ENCODE data around the gene RNF145.
"Not testable (repeated sequence)": the region's sequence is repeated elsewhere in the genome, so short reads cannot be mapped to it uniquely, and the experiment has no call there.

RNF145 gene

GRCh38 chr5:159190170-159190569, 19.2 kb downstream of the RNF145 start:
- DNase-seq (ENCODE audit: low spot score): no peak

GRCh38 chr5:159189310-159189709, 20.0 kb downstream of the RNF145 start:
- DNase-seq (ENCODE audit: low spot score): no peak

GRCh38 chr5:159187719-159188118, 21.6 kb downstream of the RNF145 start:
- no peak for DNase-seq (ENCODE audit: low spot score)

- no peak for DNase-seq (ENCODE audit: low spot score)
Observed at GRCh38 chr5:159186319-159186718, 23.0 kb downstream of the RNF145 start.

GRCh38 chr5:159185773-159186172, 23.6 kb downstream of the RNF145 start:
- no peak for DNase-seq (ENCODE audit: low spot score)

GRCh38 chr5:159184858-159185381, 24.4 kb downstream of the RNF145 start:
- no peak for DNase-seq (ENCODE audit: low spot score)

- no peak for DNase-seq (ENCODE audit: low spot score)
Observed at GRCh38 chr5:159184236-159184635, 25.1 kb downstream of the RNF145 start.

GRCh38 chr5:159183247-159183646, 26.1 kb downstream of the RNF145 start:
- no peak for DNase-seq (ENCODE audit: low spot score)

- no peak for DNase-seq (ENCODE audit: low spot score)
Observed at GRCh38 chr5:159182691-159183090, 26.7 kb downstream of the RNF145 start.

- no peak for DNase-seq (ENCODE audit: low spot score)
Observed at GRCh38 chr5:159181651-159182050, 27.7 kb downstream of the RNF145 start.

- DNase-seq (ENCODE audit: low spot score): no peak
Observed at GRCh38 chr5:159181152-159181551, 28.2 kb downstream of the RNF145 start.

- DNase-seq (ENCODE audit: low spot score): no peak
Observed at GRCh38 chr5:159179529-159180305, 29.6 kb downstream of the RNF145 start.

GRCh38 chr5:159178978-159179377, 30.4 kb downstream of the RNF145 start:
- no peak for DNase-seq (ENCODE audit: low spot score)

GRCh38 chr5:159175547-159175946, 33.8 kb downstream of the RNF145 start:
- DNase-seq (ENCODE audit: low spot score): no peak

GRCh38 chr5:159174511-159175168, 34.7 kb downstream of the RNF145 start:
- DNase-seq (ENCODE audit: low spot score): no peak

- no peak for DNase-seq (ENCODE audit: low spot score)
Observed at GRCh38 chr5:159171274-159171673, 38.1 kb downstream of the RNF145 start.

GRCh38 chr5:159170021-159170420, 39.3 kb downstream of the RNF145 start:
- DNase-seq (ENCODE audit: low spot score): no peak

- DNase-seq (ENCODE audit: low spot score): no peak
Observed at GRCh38 chr5:159166416-159166815, 42.9 kb downstream of the RNF145 start.

GRCh38 chr5:159163701-159164046, 45.7 kb downstream of the RNF145 start:
- no peak for DNase-seq (ENCODE audit: low spot score)

- no peak for DNase-seq (ENCODE audit: low spot score)
Observed at GRCh38 chr5:159163027-159163700, 46.2 kb downstream of the RNF145 start.

GRCh38 chr5:159161361-159162214, 47.8 kb downstream of the RNF145 start:
- DNase-seq (ENCODE audit: low spot score): no peak

- DNase-seq (ENCODE audit: low spot score): not testable (repeated sequence)
Observed at GRCh38 chr5:159158553-159159091, 50.7 kb downstream of the RNF145 start.
